GM12801 (cell line): ENCODE measurements around the gene NTF3.

Experiments used
- TF ChIP-seq, protein P1 (sequence below): IDR thresholded peaks from one replicate; pipeline ENCODE4 v1.5.1; 2011; ENCODE audit warnings: control low read depth; ENCODE audit not compliant: insufficient read length; ENCODE audit errors: extremely low read depth

Gene NTF3

DNA sequence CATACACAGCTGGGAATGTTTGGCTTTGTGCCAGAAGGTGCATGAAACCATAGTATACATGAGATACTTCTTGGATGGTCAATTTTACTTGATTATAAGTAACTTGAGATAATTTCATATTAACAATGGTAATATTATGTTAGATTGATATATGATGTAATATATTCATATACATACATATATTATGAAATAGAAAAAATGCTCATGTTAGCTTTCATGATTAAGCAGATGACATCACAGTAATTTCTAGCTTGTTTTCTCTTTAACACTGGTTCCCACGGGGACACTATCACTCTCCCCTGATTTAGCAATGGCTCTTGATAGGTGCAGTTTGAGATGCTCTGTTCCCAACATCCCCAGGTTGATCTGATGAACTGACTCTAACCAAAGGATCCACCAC is 35.4 kb upstream of the NTF3 start:
- TF ChIP-seq, protein P1, sequence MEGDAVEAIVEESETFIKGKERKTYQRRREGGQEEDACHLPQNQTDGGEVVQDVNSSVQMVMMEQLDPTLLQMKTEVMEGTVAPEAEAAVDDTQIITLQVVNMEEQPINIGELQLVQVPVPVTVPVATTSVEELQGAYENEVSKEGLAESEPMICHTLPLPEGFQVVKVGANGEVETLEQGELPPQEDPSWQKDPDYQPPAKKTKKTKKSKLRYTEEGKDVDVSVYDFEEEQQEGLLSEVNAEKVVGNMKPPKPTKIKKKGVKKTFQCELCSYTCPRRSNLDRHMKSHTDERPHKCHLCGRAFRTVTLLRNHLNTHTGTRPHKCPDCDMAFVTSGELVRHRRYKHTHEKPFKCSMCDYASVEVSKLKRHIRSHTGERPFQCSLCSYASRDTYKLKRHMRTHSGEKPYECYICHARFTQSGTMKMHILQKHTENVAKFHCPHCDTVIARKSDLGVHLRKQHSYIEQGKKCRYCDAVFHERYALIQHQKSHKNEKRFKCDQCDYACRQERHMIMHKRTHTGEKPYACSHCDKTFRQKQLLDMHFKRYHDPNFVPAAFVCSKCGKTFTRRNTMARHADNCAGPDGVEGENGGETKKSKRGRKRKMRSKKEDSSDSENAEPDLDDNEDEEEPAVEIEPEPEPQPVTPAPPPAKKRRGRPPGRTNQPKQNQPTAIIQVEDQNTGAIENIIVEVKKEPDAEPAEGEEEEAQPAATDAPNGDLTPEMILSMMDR, result no peak

DNA sequence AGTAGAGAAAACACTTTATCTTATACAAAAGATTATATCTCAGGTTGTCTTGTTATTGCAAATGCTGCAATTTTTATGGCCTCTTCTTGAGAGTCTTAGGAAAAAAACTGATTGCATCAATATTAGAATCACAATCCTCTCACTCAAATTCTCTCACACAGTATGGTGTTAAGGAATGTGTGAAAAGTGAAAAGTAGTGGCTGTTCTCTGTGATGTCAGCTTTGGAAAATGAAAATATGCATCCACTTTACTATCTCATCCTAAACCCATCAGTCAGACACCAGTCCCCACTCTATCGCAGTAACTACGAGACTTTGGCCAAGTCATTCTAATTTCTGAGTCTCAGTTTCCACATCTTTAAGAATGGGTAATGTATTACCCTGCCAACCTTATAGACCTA is 32.6 kb upstream of the NTF3 start:
- TF ChIP-seq, protein P1, result no peak

DNA sequence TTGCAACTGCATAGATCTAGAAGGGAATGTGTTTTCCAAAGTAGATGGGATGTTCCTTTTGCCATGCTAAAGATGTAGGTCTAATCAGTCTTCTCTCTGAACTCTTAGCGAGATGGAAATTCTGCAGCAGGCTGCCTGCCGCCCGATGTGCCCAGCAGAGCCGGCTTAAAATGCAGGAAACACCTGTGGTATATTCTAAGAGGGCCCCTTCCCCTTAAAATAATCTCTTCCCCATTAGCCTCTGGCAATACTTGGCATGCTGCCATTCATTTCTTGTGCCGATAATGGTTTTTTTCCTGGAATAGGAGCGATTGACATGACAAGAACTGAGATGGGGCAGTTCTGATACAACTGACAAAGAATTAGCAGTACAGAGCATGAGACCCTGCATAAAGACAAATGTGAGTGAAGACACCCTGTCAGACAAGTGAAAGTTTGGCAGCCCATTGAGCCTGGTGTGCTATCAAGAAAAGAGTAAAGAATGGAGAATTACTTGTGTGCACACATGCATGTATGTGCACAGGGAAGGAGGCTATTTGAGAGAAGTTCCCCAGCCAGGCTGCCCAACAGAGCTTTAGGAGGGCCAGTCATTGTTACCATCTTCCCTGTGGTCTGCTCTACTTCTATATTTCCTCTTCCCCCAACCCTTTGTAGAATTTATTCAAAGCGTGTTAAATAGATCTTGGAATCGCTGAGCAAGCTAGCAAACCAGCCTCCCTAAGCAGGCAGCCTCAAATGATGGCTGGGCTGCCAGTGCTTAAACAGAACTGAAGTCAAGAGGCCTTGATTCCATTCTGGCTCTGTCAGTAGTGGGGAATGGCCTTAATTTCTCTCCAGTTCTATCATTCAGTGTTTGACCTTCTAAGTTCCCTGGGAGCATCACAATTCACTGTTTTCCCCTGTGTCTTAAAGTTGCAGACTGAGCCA is 29.6 kb upstream of the NTF3 start:
- TF ChIP-seq, protein P1, result no peak

DNA sequence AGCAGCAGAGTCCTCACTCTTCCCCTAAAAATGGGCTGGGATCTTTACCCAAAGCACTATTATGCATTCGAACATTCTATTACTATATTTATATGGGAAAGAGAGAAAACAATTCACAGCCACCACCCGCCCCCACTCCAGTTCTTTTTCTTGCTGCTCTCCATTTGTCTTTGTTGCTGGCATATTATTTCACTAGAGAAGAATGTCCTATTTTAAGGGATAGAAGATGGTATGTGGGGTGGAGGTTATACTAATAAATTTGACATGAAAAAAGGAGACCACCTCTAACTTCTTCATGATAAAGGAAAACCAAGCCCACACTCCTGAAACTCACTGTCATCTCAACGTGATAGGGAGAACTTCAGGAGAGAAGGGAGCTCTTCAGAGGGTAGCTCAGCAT is 28.5 kb upstream of the NTF3 start:
- TF ChIP-seq, protein P1, result no peak

DNA sequence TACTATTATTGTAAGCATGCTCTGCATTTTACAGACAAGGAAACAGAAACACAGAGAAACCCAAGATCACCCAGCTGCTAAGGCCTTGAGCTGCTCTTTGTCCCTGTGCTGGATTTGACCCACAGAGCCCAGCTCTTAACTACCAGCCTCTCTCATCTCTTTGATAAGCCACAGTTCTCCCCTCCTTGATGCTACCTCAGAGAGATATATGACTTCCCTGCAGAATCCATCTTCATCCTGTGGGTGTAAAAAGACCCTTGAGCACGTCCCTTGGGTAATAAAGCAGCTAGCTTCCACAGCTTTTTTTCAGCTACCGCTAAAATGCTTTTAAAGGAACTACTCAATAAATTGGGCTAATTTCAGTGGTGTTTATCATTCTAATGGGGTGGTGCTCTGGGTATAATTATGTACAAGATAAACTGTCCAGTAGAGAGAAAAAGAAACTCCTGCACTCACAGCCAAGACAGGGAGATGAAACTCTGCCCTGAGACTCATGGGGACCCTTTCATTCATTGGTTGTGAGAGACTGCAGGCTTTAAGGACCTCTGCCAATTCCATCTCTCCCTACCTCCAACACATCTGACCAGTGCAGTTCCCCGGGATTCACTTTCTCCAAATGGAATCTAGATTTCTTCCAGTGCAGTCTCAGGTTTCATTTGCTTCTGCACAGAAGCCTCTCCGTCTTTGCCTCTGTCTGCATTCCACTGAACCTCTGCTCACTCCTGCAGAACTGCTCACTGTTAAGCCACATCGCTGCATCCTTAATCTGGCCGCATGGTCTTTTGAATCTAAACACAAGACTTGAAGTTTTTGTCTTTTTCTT is 24.7 kb upstream of the NTF3 start:
- TF ChIP-seq, protein P1, result no peak

DNA sequence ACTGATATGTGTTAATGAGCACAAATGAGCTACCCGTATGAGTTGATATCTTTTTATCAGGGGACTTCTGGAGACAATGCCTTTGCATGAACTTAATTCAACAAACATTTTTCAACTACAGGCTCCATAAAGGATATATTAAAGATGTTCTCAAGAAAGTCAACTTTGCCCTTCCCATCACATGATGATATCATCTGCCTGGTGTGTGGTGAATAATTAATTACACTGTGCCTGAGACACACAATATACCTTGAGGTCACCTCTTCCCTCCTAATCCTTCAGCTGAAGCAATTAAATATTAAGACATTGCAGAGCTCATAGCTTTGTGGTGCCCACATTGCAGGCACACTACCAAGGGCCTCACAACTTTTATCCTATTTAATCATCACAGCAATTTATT is 22.3 kb upstream of the NTF3 start:
- TF ChIP-seq, protein P1, result no peak

DNA sequence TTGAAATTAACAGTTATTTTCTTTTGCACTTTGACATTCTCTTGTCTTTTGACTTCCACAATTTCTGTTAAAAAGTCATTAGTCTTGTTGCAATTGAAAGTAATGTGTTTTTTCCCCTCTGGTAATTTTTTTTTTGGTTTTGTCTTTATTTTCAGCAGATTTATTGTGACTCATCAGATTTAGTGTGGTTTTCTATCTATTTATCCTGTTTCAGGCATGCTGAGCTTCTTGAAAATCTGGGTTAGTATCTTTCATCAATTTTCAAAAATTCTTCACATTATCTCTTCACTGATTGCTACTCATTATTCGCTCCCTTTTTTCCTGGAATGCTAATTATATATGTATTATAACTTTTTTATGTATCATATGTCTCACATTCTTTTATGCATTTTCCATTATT is 15.3 kb upstream of the NTF3 start:
- TF ChIP-seq, protein P1, result no peak
